Measurements from ENCODE around the gene RAB11FIP4. TPM values are rescaled to one million over a fixed set of nuclear protein-coding genes. Genes with fewer than 3 reads are reported as not detected.

The RAB11FIP4 gene
- total RNA-seq, 4 donors from 2014 or later = 0.47 to 14.1 (median 1.9) TPM

GRCh38 chr17:31408586-31408985, 17.1 kb downstream of the RAB11FIP4 start:
- H3K27ac ChIP-seq = no peak overlapping the region
- no peaks in the 10 kb centered on the region for H3K4me1 ChIP-seq
- no peak for ATAC-seq
- WGBS, 2 donors (ENCODE audit: low coverage in 1 of 2) = 67 to 71% methylated on average over 1 of the region's 4 CpGs
- TF ChIP-seq POLR2AphosphoS5 (IDR thresholded peaks at IDR 0.05) (no peak), POLR2A (IDR thresholded peaks at IDR 0.05) (no peak), EP300 (IDR thresholded peaks at IDR 0.05) (no peak)
- TF ChIP-seq, protein P1, sequence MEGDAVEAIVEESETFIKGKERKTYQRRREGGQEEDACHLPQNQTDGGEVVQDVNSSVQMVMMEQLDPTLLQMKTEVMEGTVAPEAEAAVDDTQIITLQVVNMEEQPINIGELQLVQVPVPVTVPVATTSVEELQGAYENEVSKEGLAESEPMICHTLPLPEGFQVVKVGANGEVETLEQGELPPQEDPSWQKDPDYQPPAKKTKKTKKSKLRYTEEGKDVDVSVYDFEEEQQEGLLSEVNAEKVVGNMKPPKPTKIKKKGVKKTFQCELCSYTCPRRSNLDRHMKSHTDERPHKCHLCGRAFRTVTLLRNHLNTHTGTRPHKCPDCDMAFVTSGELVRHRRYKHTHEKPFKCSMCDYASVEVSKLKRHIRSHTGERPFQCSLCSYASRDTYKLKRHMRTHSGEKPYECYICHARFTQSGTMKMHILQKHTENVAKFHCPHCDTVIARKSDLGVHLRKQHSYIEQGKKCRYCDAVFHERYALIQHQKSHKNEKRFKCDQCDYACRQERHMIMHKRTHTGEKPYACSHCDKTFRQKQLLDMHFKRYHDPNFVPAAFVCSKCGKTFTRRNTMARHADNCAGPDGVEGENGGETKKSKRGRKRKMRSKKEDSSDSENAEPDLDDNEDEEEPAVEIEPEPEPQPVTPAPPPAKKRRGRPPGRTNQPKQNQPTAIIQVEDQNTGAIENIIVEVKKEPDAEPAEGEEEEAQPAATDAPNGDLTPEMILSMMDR (IDR thresholded peaks at IDR 0.05) = no peak
- H3K27me3 ChIP-seq = peaks cover 24% of the 10 kb centered on the region
- no peaks in the 10 kb centered on the region for H3K9me3 ChIP-seq
- no peaks in the 10 kb centered on the region for H3K36me3 ChIP-seq
- no peak overlapping the region for H3K4me3 ChIP-seq

DNA sequence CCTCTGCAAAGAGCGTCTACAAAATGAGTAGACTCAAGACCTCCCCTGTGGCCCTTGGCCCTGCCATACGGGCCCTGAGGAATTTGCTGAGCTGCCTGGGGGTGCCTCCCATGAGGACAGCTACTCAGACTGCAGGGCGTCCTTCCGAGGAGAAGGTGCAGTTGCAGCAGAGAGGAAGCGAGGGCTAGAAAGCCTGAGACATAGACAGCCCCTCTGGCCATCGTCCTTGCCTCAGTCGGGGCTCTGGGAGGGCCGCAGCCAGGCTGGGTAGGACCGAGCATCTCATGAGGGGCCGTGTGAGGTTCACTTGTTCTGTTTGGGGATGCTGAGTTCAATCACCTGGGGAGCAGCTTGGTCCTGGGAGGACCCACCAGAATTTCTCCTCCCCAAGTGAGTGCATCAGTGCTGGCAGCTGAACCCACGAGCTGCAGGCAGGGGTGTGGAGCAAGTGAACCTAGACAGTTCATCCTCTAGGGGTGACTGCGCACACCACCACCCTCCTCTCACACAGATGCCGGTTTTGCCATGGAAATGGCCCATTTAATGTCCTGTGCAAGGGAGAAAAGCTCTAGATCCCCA, 20.3 kb downstream of the RAB11FIP4 start:
- TF ChIP-seq, protein P1 (IDR thresholded peaks at IDR 0.05) = no peak
- TF ChIP-seq EP300 (IDR thresholded peaks at IDR 0.05) (no peak), POLR2AphosphoS5 (IDR thresholded peaks at IDR 0.05) (no peak), POLR2A (IDR thresholded peaks at IDR 0.05) (no peak)
- H3K4me3 ChIP-seq = no peak overlapping the region
- no peaks in the 10 kb centered on the region for H3K36me3 ChIP-seq
- no peak overlapping the region for H3K27ac ChIP-seq
- H3K27me3 ChIP-seq = peaks cover 33% of the 10 kb centered on the region
- H3K4me1 ChIP-seq = peaks cover 0 to 7% (median 0%) of the 10 kb centered on the region in 3 donors
- no peaks in the 10 kb centered on the region for H3K9me3 ChIP-seq
- WGBS, 2 donors (ENCODE audit: low coverage in 1 of 2) = 100% methylated on average over 2 of the region's 13 CpGs; no CpG with 5 or more reads in 1 of the 2 donors
- no peak for ATAC-seq

DNA sequence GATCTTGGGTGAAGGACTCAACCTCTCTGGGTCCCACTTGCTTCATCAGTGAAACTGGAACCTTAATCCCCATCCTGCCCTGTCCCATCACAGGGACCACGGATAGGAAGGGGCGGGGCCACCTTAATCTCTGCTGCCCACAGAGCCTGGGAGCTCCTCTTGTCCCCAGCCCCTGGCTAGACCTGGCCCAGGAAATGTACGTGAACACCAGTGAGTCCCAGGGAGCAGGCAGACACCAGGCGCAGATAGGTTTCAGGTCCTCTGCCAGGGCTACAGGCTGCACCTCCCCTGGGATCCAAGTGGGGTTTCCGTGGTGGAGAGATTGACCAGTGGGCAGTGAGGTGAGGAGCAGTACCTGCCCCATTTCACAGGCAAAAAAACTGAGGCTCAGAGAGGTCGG, 21.0 kb downstream of the RAB11FIP4 start:
- WGBS, 2 donors (ENCODE audit: low coverage in 1 of 2) = 14 to 90% methylated on average over 1 of the region's 6 CpGs
- ATAC-seq = no peak
- Histone ChIP-seq H3K4me3 (no peak overlapping the region), H3K27me3 (peaks cover 33% of the 10 kb centered on the region), H3K27ac (no peak overlapping the region), H3K9me3 (no peaks in the 10 kb centered on the region), H3K4me1 (peaks cover 0 to 7% (median 0%) of the 10 kb centered on the region in 3 donors), H3K36me3 (no peaks in the 10 kb centered on the region)
- TF ChIP-seq POLR2AphosphoS5 (IDR thresholded peaks at IDR 0.05) (no peak), POLR2A (IDR thresholded peaks at IDR 0.05) (no peak), EP300 (IDR thresholded peaks at IDR 0.05) (no peak)
- TF ChIP-seq, protein P1 (IDR thresholded peaks at IDR 0.05) = no peak

GRCh38 chr17:31413081-31413799, 21.8 kb downstream of the RAB11FIP4 start:
- Histone ChIP-seq H3K9me3 (no peaks in the 10 kb centered on the region), H3K27ac (no peak overlapping the region), H3K4me1 (peaks cover 0 to 7% (median 0%) of the 10 kb centered on the region in 3 donors), H3K27me3 (peaks cover 33% of the 10 kb centered on the region), H3K36me3 (no peaks in the 10 kb centered on the region), H3K4me3 (no peak overlapping the region)
- WGBS, 2 donors (ENCODE audit: low coverage in 1 of 2) = 30 to 75% methylated on average over 4 of the region's 15 CpGs
- no peak for ATAC-seq
- TF ChIP-seq POLR2A (IDR thresholded peaks at IDR 0.05) = no peak
- no peak for TF ChIP-seq EP300 (IDR thresholded peaks at IDR 0.05)
- TF ChIP-seq POLR2AphosphoS5 (IDR thresholded peaks at IDR 0.05) = no peak
- TF ChIP-seq, protein P1 (IDR thresholded peaks at IDR 0.05) = no peak

Data from gastroesophageal sphincter (tissue), 4 donors.